ENCODE data around the gene LHX4.

Gene LHX4

GRCh38 chr1:180227861-180228647 lies 2.0 kb upstream of the LHX4 start:
- DNase-seq (ENCODE audit: low read depth) = no peak

- DNase-seq (ENCODE audit: low read depth) = no peak
Observed at GRCh38 chr1:180228648-180229482, 1.2 kb upstream of the LHX4 start.

GRCh38 chr1:180230416-180230790 lies 339 bp downstream of the LHX4 start:
- DNase-seq (ENCODE audit: low read depth) = no peak

- DNase-seq (ENCODE audit: low read depth) = no peak
Observed at GRCh38 chr1:180230791-180231505, 884 bp downstream of the LHX4 start.

- no peak for DNase-seq (ENCODE audit: low read depth)
Observed at GRCh38 chr1:180231506-180231921, 1.4 kb downstream of the LHX4 start.

GRCh38 chr1:180231936-180232335 lies 1.9 kb downstream of the LHX4 start:
- DNase-seq (ENCODE audit: low read depth) = no peak

GRCh38 chr1:180232521-180233043 lies 2.5 kb downstream of the LHX4 start:
- no peak for DNase-seq (ENCODE audit: low read depth)

GRCh38 chr1:180233191-180234011 lies 3.3 kb downstream of the LHX4 start:
- no peak for DNase-seq (ENCODE audit: low read depth)

GRCh38 chr1:180234369-180235076 lies 4.5 kb downstream of the LHX4 start:
- DNase-seq (ENCODE audit: low read depth) = no peak

- no peak for DNase-seq (ENCODE audit: low read depth)
Observed at GRCh38 chr1:180235077-180235501, 5.0 kb downstream of the LHX4 start.

GRCh38 chr1:180235502-180236239 lies 5.6 kb downstream of the LHX4 start:
- DNase-seq (ENCODE audit: low read depth) = no peak

- DNase-seq (ENCODE audit: low read depth) = no peak
Observed at GRCh38 chr1:180236698-180237509, 6.8 kb downstream of the LHX4 start.

- no peak for DNase-seq (ENCODE audit: low read depth)
Observed at GRCh38 chr1:180237869-180238476, 7.9 kb downstream of the LHX4 start.

- no peak for DNase-seq (ENCODE audit: low read depth)
Observed at GRCh38 chr1:180238675-180239074, 8.6 kb downstream of the LHX4 start.

- DNase-seq (ENCODE audit: low read depth) = no peak
Observed at GRCh38 chr1:180239145-180240096, 9.4 kb downstream of the LHX4 start.

GRCh38 chr1:180241716-180242544 lies 11.9 kb downstream of the LHX4 start:
- DNase-seq (ENCODE audit: low read depth) = no peak

Measured in activated T-helper 9 cell treated with anti-CD3 and anti-CD28 coated beads, Interleukin-2, amount 50 U/mL, for 16 hours (primary cell).